Measurements from ENCODE around the gene SHC2.
"Not testable (repeated sequence)": the region's sequence is repeated elsewhere in the genome, so short reads cannot be mapped to it uniquely, and the experiment has no call there.

The SHC2 gene

DNA sequence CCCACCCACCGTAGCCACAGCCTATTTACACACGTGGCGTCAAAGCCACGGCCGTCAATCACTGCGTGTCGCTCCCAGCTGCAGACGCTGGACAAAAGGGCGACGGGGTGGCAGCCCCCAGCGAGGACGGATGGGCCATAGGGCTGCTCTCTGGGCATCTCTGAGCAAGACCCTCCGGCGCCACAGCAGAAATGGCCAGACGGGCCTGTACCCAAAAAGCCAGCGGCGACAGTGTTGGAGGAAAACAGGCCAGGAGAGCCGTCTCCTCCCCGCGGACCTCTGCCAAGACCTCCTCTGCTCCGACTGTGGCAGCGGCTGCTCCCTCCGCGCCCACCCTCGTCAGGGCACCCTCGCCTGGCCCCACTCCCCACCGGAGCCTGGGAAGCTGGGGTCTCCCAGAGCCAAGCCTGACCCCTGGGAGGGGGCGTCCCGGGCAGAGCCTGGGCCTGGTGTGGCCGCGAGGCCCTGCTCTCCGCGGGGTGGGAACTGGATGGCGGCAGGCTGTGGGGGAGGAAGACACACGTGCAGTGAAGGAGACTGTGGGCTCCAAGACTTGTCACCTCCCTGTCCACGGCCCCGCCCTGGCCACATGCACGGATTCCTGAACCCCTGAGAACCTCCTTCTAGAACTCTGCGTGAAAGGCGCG is 54.6 kb downstream of the SHC2 start:
- no peak for DNase-seq (ENCODE audit: low spot score)

DNA sequence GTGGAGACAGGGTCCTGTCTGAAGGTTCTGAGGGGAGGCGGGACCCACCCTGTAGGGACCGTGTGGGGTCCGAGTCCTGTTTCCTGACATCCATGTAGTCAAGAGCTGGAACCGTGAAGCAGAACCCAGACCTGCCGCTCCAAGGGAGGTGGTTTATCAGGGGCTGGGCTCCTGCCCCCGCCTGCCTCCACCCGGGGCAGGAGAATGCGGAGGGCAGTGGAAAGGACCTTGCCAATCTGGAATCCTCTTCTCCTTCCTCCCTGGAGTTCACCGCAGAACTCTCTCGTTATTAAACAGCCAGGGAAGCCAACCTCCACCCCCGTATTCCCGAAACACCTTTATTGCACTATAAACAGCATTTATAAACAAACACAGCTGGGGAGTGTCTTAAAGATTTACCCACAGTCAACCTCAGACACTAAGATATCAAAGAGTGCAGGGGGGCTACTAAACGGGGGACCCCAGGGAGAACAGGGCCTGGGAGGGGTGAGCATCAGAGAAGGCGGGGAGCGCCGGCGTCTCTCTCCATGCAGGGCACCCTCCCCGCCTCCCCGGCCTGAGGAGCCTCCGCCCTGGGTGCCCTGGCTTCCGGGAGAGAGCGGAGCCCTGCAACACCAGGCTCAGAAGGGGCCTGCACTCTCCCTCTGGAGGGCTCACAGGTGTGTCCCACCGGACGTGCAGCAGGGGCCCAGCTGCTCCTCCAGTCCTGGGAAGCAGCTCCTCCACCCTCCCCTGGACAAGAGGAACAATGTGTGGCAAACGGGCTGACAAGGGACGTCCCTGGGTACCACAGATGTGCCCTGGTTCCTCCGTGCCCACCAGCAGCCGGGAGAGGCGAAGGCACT is 55.5 kb downstream of the SHC2 start:
- no peak for DNase-seq (ENCODE audit: low spot score)

DNA sequence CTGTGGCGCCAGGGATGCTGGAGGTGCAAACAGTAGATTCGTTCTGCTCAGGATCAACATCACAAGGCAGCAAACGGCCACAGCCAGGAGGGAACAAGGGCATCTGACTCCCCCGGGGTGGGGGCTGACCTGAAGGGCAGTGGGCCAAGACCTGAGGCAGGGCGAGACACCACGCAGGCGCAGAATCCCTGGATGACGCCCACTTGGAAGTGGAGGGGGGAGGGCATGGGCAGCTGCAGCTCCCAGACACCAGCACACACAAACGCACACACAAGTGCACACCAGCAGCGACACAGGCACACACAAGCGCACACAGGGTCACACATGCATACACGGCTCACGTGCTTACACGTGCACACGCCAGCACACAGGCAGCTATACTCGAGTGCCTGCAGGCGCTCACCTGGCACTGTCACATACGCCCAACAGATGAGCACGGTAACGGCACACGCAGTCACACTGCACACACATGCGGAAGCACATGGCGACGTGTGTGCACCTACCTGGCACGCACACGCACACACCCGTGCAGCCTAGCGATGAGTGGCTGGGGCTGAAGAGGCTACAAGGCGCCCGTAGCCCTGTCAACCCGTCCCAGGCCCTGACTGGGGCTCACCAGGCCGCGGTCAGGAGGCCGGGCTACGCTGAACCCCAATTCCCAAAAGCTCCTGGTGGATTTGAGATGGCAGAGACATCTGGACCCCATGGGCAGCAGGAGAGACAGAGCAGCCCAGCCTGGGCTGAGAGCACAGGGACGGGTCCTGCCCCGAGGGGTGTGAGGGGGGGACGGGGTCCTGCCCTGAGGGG is 57.4 kb downstream of the SHC2 start:
- DNase-seq (ENCODE audit: low spot score), result no peak

DNA sequence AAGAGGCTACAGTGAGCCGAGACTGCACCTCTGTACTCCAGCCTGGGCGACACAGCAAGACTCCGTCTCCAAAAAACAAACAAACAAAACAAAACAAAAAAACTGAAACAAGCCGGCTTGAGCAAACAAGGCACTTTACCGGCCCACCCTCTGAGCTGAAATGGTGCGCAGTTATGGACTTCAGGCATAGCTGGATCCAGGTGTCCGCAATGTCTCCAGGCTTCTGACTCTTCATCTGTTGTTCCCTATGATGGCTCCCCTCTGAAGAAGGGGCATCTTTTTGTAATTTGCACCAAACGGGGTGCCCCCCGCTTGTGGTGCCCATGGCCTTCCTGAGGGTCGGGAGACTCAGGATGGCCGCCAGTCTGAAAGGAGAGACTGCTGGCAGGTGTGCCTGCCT is 58.0 kb downstream of the SHC2 start:
- no peak for DNase-seq (ENCODE audit: low spot score)

DNA sequence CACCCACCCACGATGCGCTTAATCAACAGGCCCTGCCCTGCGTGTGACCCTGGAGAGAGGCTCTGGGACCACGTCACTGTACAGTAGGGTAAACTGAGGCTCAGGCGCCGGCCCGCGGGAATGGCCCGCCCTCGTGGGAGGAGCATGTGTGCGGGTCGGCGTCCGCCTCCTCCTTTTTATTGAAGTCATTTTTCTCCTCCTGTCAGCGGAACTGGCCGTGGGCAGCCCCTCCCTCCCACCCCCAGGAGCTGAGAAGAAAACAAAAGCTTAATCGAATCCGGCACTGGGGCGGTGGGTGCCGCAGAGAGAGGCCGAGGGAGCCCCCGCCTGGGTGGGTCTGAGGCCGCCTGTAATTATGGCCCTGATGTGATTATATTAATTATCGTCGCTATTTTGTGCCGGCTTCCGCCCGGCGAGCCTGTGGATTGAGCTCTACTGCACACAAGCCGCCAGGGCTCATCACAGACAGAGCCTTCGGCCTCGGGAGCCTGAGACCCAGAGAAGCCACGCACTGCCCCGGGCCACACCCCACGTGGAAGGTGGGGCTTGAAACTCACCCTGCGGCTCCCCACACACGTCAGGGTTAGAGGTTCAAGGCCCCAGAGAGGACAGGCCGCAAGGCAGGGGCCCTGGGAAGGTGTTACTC is 58.8 kb downstream of the SHC2 start:
- no peak for DNase-seq (ENCODE audit: low spot score)

GRCh38 chr19:400976-401865 is 59.6 kb downstream of the SHC2 start:
- DNase-seq (ENCODE audit: low spot score), result no peak

GRCh38 chr19:399370-399769 is 61.5 kb downstream of the SHC2 start:
- no peak for DNase-seq (ENCODE audit: low spot score)

GRCh38 chr19:398719-399118 is 62.1 kb downstream of the SHC2 start:
- DNase-seq (ENCODE audit: low spot score), result no peak

DNA sequence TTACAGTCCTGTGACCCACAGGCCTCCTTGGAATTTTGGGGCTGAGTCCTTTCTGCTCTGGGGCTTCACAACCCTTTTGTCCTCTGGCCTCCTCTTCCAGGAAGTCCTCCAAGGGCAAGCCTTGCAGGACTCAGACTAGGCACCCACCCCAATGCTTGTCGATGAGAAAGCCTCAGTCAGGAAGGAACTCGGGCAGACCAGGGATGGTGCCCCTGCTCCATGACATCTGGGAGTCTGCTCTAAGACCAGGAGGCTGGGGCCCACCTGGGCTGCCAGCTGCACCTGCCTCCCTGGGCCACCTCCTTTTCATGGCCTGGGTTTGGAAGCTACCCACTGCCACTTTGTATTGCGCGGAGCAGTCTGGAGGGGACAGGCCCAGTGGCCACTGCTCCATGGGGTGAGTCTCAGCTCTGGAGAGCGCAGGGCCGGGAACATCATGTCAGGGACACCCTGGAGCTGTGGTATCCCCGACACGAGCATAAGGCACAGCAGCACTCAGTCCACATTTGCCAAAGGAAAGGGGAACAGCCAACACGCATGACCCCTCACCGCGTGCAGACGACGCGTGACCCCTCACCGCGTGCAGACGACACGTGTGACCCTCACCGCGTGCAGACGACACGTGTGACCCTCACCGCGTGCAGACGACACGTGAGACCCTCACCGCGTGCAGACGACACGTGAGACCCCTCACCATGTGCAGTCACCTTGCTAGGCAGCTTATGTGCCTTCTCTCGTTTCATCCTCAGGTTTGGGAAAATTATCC is 62.7 kb downstream of the SHC2 start:
- no peak for DNase-seq (ENCODE audit: low spot score)

GRCh38 chr19:397321-397720 is 63.5 kb downstream of the SHC2 start:
- no peak for DNase-seq (ENCODE audit: low spot score)

- no peak for DNase-seq (ENCODE audit: low spot score)
Observed at GRCh38 chr19:395467-395866, 65.4 kb downstream of the SHC2 start.

DNA sequence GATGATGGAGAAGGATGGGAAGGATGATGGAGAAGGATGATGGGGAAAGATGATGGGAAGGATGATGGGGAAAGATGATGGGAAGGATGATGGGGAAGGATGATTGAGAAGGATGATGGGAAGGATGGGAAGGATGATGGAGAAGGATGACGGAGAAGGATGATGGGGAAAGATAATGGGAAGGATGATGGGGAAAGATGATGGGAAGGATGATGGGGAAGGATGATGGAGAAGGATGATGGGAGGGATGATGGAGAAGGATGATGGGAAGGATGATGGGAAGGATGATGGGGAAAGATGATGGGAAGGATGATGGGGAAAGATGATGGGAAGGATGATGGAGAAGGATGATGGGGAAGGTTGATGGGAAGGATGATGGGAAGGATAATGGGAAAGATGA is 66.0 kb downstream of the SHC2 start:
- not testable (repeated sequence) for DNase-seq (ENCODE audit: low spot score)

DNA sequence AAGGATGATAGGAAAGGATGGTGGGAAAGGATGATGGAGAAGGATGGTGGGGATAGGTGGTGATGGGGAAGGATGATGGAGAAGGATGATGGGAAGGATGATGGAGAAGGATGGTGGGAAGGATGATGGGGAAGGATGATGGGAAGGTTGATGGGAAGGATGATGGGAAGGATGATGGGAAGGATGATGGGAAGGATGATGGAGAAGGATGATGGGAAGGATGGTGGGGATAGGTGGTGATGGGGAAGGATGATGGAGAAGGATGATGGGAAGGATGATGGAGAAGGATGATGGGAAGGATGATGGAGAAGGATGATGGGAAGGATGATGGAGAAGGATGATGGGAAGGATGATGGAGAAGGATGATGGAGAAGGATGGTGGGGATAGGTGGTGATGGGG is 67.3 kb downstream of the SHC2 start:
- DNase-seq (ENCODE audit: low spot score), result not testable (repeated sequence)

- no peak for DNase-seq (ENCODE audit: low spot score)
Observed at GRCh38 chr19:392375-392970, 68.4 kb downstream of the SHC2 start.

DNA sequence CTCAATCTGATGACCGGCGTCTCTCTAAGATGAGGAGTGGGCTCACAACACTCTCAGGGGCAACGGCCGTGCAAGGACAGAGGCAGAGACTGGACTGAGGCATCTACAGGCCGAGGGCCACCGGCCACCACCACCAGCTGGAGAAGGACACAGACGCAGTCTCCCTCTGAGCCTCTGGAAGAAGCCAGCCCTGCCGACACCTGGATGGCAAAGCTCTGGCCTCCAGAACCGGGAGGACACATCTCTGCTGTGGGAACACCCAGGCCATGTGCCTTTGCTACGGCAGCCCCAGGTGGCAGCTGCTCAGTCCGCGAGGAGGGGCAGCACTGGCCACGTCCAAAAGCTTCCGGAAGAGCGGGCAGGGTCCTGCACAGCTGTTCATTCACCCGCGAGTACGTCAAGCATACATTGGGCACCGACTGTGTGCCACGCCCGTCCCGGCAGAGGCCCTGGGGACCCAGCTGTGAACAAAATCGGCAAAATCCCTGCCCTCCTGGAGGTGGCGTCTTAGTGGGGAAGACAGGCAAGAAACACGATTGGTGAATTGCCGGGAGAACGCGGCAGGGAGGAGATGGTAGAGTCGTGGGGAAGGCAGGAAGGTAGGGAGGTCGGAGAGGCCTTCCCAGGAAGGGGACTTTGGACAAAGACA is 69.0 kb downstream of the SHC2 start:
- no peak for DNase-seq (ENCODE audit: low spot score)

DNA sequence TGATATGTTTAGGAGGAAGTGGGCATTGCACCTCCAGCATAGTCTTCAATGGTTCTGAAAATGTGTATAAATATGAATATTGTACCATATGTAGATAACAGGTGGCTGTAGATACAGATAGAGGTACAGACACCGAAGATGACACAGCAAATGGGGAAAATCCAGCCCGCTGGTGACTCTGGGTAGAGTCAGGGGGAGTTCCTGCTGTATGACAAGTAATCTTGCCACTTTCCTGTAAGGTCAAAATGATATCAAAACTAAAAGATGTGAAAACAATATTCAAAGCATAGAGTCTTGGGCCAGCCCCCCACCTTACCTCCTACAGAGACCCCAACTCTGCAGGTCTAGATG is 69.7 kb downstream of the SHC2 start:
- DNase-seq (ENCODE audit: low spot score), result no peak

GRCh38 chr19:390386-391206 is 70.2 kb downstream of the SHC2 start:
- DNase-seq (ENCODE audit: low spot score), result no peak

GRCh38 chr19:389935-390289 is 70.9 kb downstream of the SHC2 start:
- DNase-seq (ENCODE audit: low spot score), result no peak
